ENCODE measurements around the gene PIGO. TPM values are rescaled to one million over a fixed set of nuclear protein-coding genes. Genes with fewer than 3 reads are reported as not detected.

PIGO gene
- total RNA-seq, result 23.6 and 26.9 TPM in 2 replicates
- polyA plus RNA-seq, result 35.1 and 36.0 TPM in 2 replicates

GRCh38 chr9:35096035-35096849 is at the start of gene PIGO:
Gene PIGO (minus strand): TSS chr9:35096591. CDS start chr9:35095565, 1,026 bp downstream.
- peak; percentile 86 to 91 for DNase-seq (ENCODE audit: low read depth in 1 of 2, low spot score in 1 of 2)
- peaks cover 3% of the 10 kb centered on the region for H3K36me3 ChIP-seq

GRCh38 chr9:35142037-35142436 is 45.6 kb upstream of the PIGO start:
- no peak for TF ChIP-seq CTCF (IDR thresholded peaks at IDR 0.05; ENCODE audit: low read depth, low read length)
- Histone ChIP-seq H3K27me3 (no peaks in the 10 kb centered on the region), H3K4me3 (no peak overlapping the region), H3K4me1 (ENCODE audit: low read depth) (no peaks in the 10 kb centered on the region), H3K9me3 (ENCODE audit: low read depth) (no peaks in the 10 kb centered on the region), H3K36me3 (no peaks in the 10 kb centered on the region), H3K27ac (no peak overlapping the region)
- DNase-seq (ENCODE audit: low read depth in 1 of 2, low spot score in 1 of 2), result no peak

More at GRCh38 chr9:35096035-35096849, at the start of gene PIGO:
- peak within 1 kb of the TSS; percentile 96 for H3K27ac ChIP-seq
- peak; percentile 78 for TF ChIP-seq CTCF (IDR thresholded peaks at IDR 0.05; ENCODE audit: low read depth, low read length)
- no peaks in the 10 kb centered on the region for H3K9me3 ChIP-seq (ENCODE audit: low read depth)
- peak within 1 kb of the TSS; percentile 70 for H3K4me3 ChIP-seq
- no peaks in the 10 kb centered on the region for H3K4me1 ChIP-seq (ENCODE audit: low read depth)
- no peaks in the 10 kb centered on the region for H3K27me3 ChIP-seq

DNA sequence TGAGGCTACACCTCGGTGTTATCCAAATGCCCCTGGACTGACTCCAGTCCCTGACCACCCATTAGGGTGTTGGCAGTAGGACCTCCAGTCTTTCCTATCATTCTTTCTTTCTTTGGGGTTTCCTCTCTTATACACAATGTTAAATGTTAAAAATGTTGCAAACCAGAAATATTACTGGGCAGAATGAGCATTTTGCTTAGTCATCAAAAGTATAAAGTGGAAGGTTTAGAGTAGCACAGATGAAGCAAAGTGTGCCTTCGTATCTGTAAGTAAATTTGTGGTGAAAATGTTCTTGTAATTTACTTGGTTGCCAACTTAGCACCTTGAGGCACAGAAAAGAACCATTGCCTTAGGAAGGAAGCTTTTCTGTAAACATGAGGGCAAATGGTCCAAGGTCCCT is 43.7 kb upstream of the PIGO start:
- Histone ChIP-seq H3K27ac (no peak overlapping the region), H3K36me3 (no peaks in the 10 kb centered on the region), H3K9me3 (ENCODE audit: low read depth) (no peaks in the 10 kb centered on the region), H3K4me1 (ENCODE audit: low read depth) (no peaks in the 10 kb centered on the region), H3K4me3 (no peak overlapping the region), H3K27me3 (no peaks in the 10 kb centered on the region)
- TF ChIP-seq CTCF (IDR thresholded peaks at IDR 0.05; ENCODE audit: low read depth, low read length), result no peak
- DNase-seq (ENCODE audit: low read depth in 1 of 2, low spot score in 1 of 2), result no peak

DNA sequence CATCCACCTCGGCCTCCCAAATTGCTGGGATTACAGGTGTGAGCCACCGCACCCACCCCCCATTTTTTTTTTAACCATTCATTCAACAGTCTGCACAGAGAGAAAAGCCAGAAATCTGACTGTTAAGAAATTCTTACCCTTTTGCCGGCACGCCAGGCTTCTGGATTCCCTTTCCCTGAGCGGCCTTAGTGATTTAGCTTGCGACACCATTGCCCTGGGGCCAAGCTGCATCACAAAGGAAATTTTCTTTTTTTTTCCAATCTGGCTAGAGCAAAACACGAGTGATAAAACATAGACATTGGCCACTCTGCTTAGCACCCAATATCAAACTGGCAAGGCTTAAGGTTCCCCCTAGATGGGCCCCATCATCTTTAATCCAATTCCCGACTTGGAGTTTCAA is 40.5 kb upstream of the PIGO start:
- TF ChIP-seq CTCF (IDR thresholded peaks at IDR 0.05; ENCODE audit: low read depth, low read length), result no peak

GRCh38 chr9:35135988-35136387 is 39.6 kb upstream of the PIGO start:
- Histone ChIP-seq H3K4me3 (no peak overlapping the region), H3K4me1 (ENCODE audit: low read depth) (no peaks in the 10 kb centered on the region), H3K27me3 (no peaks in the 10 kb centered on the region), H3K27ac (no peak overlapping the region), H3K9me3 (ENCODE audit: low read depth) (no peaks in the 10 kb centered on the region), H3K36me3 (no peaks in the 10 kb centered on the region)
- no peak for DNase-seq (ENCODE audit: low read depth in 1 of 2, low spot score in 1 of 2)
- no peak for TF ChIP-seq CTCF (IDR thresholded peaks at IDR 0.05; ENCODE audit: low read depth, low read length)

More for the DNA sequence above, 40.5 kb upstream of the PIGO start:
- DNase-seq (ENCODE audit: low read depth in 1 of 2, low spot score in 1 of 2), result peak in 1 of 2 donors; percentile 15
- no peaks in the 10 kb centered on the region for H3K36me3 ChIP-seq
- H3K27me3 ChIP-seq, result no peaks in the 10 kb centered on the region
- no peak overlapping the region for H3K4me3 ChIP-seq
- no peaks in the 10 kb centered on the region for H3K9me3 ChIP-seq (ENCODE audit: low read depth)
- H3K4me1 ChIP-seq (ENCODE audit: low read depth), result no peaks in the 10 kb centered on the region
- no peak overlapping the region for H3K27ac ChIP-seq
